Measurements from ENCODE around the gene HEXIM2.
A peak's percentile ranks its signal among the peaks of the same experiment; 100 is the strongest.

The HEXIM2 gene

GRCh38 chr17:45128331-45128730 lies 33.3 kb upstream of the HEXIM2 start:
- no peak for DNase-seq

GRCh38 chr17:45128989-45129388 lies 32.7 kb upstream of the HEXIM2 start:
- DNase-seq = no peak

- no peak for DNase-seq
Observed at GRCh38 chr17:45129426-45129939, 32.2 kb upstream of the HEXIM2 start.

GRCh38 chr17:45129940-45130680 lies 31.6 kb upstream of the HEXIM2 start:
- DNase-seq = no peak

- DNase-seq = no peak
Observed at GRCh38 chr17:45130681-45131615, 30.7 kb upstream of the HEXIM2 start.

GRCh38 chr17:45131616-45132319 lies 29.9 kb upstream of the HEXIM2 start:
- peak; percentile 60 for DNase-seq

- DNase-seq = no peak
Observed at GRCh38 chr17:45132320-45132571, 29.4 kb upstream of the HEXIM2 start, which contains the start of gene PLCD3. TSS of gene PLCD3 (minus strand) at chr17:45132515. CDS start at chr17:45132410, 105 bp downstream.

- peak; percentile 76 for DNase-seq
Observed at GRCh38 chr17:45132572-45133463, 28.9 kb upstream of the HEXIM2 start.

GRCh38 chr17:45135192-45135977 lies 26.3 kb upstream of the HEXIM2 start, which contains the start of gene ACBD4:
TSS of gene ACBD4 (plus strand) at chr17:45135687. CDS start at chr17:45136145, 458 bp downstream.
- peak; percentile 97 for DNase-seq

- no peak for DNase-seq
Observed at GRCh38 chr17:45135978-45136791, 25.5 kb upstream of the HEXIM2 start.

- no peak for DNase-seq
Observed at GRCh38 chr17:45136846-45137560, 24.7 kb upstream of the HEXIM2 start.

- no peak for DNase-seq
Observed at GRCh38 chr17:45137561-45138305, 23.9 kb upstream of the HEXIM2 start.

GRCh38 chr17:45138911-45139532 lies 22.7 kb upstream of the HEXIM2 start:
- no peak for DNase-seq

GRCh38 chr17:45139533-45139920 lies 22.1 kb upstream of the HEXIM2 start:
- no peak for DNase-seq

- DNase-seq = no peak
Observed at GRCh38 chr17:45143094-45143670, 18.5 kb upstream of the HEXIM2 start.

GRCh38 chr17:45143767-45144198 lies 17.9 kb upstream of the HEXIM2 start:
- DNase-seq = no peak

GRCh38 chr17:45144199-45145034 lies 17.3 kb upstream of the HEXIM2 start:
- no peak for DNase-seq
